Natural killer cell (primary cell): ENCODE results near the gene ABCA4. TPM values are rescaled to one million over a fixed set of nuclear protein-coding genes. Genes with fewer than 3 reads are reported as not detected.

Experiments
- ATAC-seq, 3 donors: fragments of 150-1000 bp in 2 of 3; fragments of 200-7000 bp in 1 of 3; cut with Tn5 transposase; 1 replicate in 1 of 3; 2 replicates in 2 of 3; pipeline ENCODE4 v1.10.0; 2021; ENCODE audit warnings: mild to moderate bottlenecking in 2 of 3, moderate library complexity in 2 of 3
- DNase-seq, 2 donors: peaks; one replicate each; pipeline versions ENCODE4 v3.0.0 to v3.0.0-alpha.2; 2013 to 2021; ENCODE audit warnings: mixed read lengths in 1 of 2
- H3K27ac ChIP-seq: one replicate; pipeline ENCODE4 v1.5.1; 2013; ENCODE audit warnings: mild to moderate bottlenecking, low read length
- H3K27me3 ChIP-seq: one replicate; pipeline ENCODE4 v1.6.1; 2013; ENCODE audit warnings: low read length; ENCODE audit not compliant: control insufficient read depth, insufficient read depth
- H3K36me3 ChIP-seq: one replicate; pipeline ENCODE4 v1.6.1; 2013; ENCODE audit warnings: low read length; ENCODE audit not compliant: control insufficient read depth, insufficient read depth
- H3K4me1 ChIP-seq: one replicate; pipeline ENCODE4 v1.6.1; 2013; ENCODE audit warnings: low read length; ENCODE audit not compliant: control insufficient read depth, insufficient read depth
- H3K4me3 ChIP-seq: one replicate; pipeline ENCODE4 v1.5.1; 2013; ENCODE audit warnings: low read length
- H3K9me3 ChIP-seq: one replicate; pipeline ENCODE4 v1.6.1; 2013; ENCODE audit warnings: low read length; ENCODE audit not compliant: control insufficient read depth, insufficient read depth
- H3K27ac Mint-ChIP-seq, 2 donors: one replicate each; pipeline ENCODE4 v1.8.0; 2022; ENCODE audit warnings: mild to moderate bottlenecking in 2 of 2, mixed read lengths in 2 of 2, moderate library complexity in 1 of 2
- H3K27me3 Mint-ChIP-seq, 2 donors: one replicate each; pipeline ENCODE4 v1.8.0; 2022; ENCODE audit warnings: low read depth in 2 of 2, mixed read lengths in 2 of 2
- H3K36me3 Mint-ChIP-seq: one replicate; pipeline ENCODE4 v1.8.0; 2022; ENCODE audit warnings: mixed read lengths
- H3K4me1 Mint-ChIP-seq, 2 donors: one replicate each; pipeline ENCODE4 v1.8.0; 2022; ENCODE audit warnings: mixed read lengths in 2 of 2
- H3K4me3 Mint-ChIP-seq: one replicate; pipeline ENCODE4 v1.8.0; 2022; ENCODE audit warnings: mild to moderate bottlenecking, moderate library complexity, mixed read lengths
- H3K9me3 Mint-ChIP-seq, 2 donors: one replicate each; pipeline ENCODE4 v1.8.0; 2022; ENCODE audit warnings: mixed read lengths in 2 of 2
- CTCF ChIP-seq: fragments of 200-600 bp; IDR thresholded peaks from one replicate; pipeline ENCODE4 v1.8.0; 2022; ENCODE audit warnings: antibody characterized with exemption
- WGBS: methylation state at CpG from one replicate; pipeline ENCODE4 v1.1.7; 2013; ENCODE audit warnings: missing lambda C conversion rate; ENCODE audit not compliant: insufficient coverage; 5-methylcytosine and 5-hydroxymethylcytosine counted together
- intact Hi-C: fragments of 100-400 bp; cut with micrococcal nuclease; formaldehyde crosslinking; loops from one replicate; pipeline ENCODE4 v1.14.2; 2022
- total RNA-seq, 4 donors: library from RNA; stranded (reverse); fragments of 120-200 nt in 1 of 4; gene quantifications; one replicate each; pipeline versions ENCODE4 v1.2.3 to v1.2.4, GENCODE V29; 2013 to 2022

ABCA4 gene
- total RNA-seq, 3 donors from 2014 or later (not counting 1 experiment from before 2014, with no cell fraction given), result 0.48 TPM; not detected in 2

GRCh38 chr1:94104127-94104684, 16.7 kb downstream of the ABCA4 start:
- peaks cover 42 to 52% of the 10 kb centered on the region in 2 donors for H3K27me3 Mint-ChIP-seq
- intact Hi-C loops, result no loop called here
- no peak overlapping the region for H3K4me3 Mint-ChIP-seq
- no peak for ATAC-seq
- H3K9me3 Mint-ChIP-seq, result no peaks in the 10 kb centered on the region
- no peak for DNase-seq
- peaks cover 4% of the 10 kb centered on the region for H3K27me3 ChIP-seq
- H3K4me1 Mint-ChIP-seq, result peaks cover 5 to 7% of the 10 kb centered on the region in 2 donors
- H3K36me3 ChIP-seq, result no peaks in the 10 kb centered on the region
- no peaks in the 10 kb centered on the region for H3K36me3 Mint-ChIP-seq
- 83% methylated on average over 9 of the region's 9 CpGs for WGBS
- no peaks in the 10 kb centered on the region for H3K9me3 ChIP-seq
- no peak overlapping the region for H3K4me3 ChIP-seq
- no peak overlapping the region for H3K27ac ChIP-seq
- H3K27ac Mint-ChIP-seq, result no peak overlapping the region
- peaks cover 6% of the 10 kb centered on the region for H3K4me1 ChIP-seq
- TF ChIP-seq CTCF, result no peak

- H3K4me3 ChIP-seq, result no peak overlapping the region
- no peak overlapping the region for H3K27ac Mint-ChIP-seq
- H3K9me3 Mint-ChIP-seq, result no peaks in the 10 kb centered on the region
- peaks cover 42 to 52% of the 10 kb centered on the region in 2 donors for H3K27me3 Mint-ChIP-seq
- H3K4me1 ChIP-seq, result peaks cover 6% of the 10 kb centered on the region
- ATAC-seq (no peak), DNase-seq (no peak)
- H3K27me3 ChIP-seq, result peaks cover 4% of the 10 kb centered on the region
- WGBS, result 92% methylated on average over 4 of the region's 4 CpGs
- TF ChIP-seq CTCF, result no peak
- intact Hi-C loops, result no loop called here
- no peak overlapping the region for H3K4me3 Mint-ChIP-seq
- H3K4me1 Mint-ChIP-seq, result peaks cover 5 to 7% of the 10 kb centered on the region in 2 donors
- H3K36me3 ChIP-seq, result no peaks in the 10 kb centered on the region
- no peaks in the 10 kb centered on the region for H3K36me3 Mint-ChIP-seq
- H3K9me3 ChIP-seq, result no peaks in the 10 kb centered on the region
- no peak overlapping the region for H3K27ac ChIP-seq
Measured at GRCh38 chr1:94103608-94104007, 17.3 kb downstream of the ABCA4 start.

- 60% methylated on average over 15 of the region's 15 CpGs for WGBS
Measured at GRCh38 chr1:94101613-94102525, 19.1 kb downstream of the ABCA4 start.

More at GRCh38 chr1:94101613-94102525, 19.1 kb downstream of the ABCA4 start:
- peaks cover 5 to 7% of the 10 kb centered on the region in 2 donors for H3K4me1 Mint-ChIP-seq
- Histone ChIP-seq H3K27me3 (peaks cover 3% of the 10 kb centered on the region), H3K9me3 (no peaks in the 10 kb centered on the region), H3K36me3 (no peaks in the 10 kb centered on the region), H3K4me1 (peaks cover 6% of the 10 kb centered on the region), H3K27ac (no peak overlapping the region), H3K4me3 (no peak overlapping the region)
- no peaks in the 10 kb centered on the region for H3K36me3 Mint-ChIP-seq
- ATAC-seq (no peak), DNase-seq (no peak)
- peaks cover 27 to 36% of the 10 kb centered on the region in 2 donors for H3K27me3 Mint-ChIP-seq
- no peak for TF ChIP-seq CTCF
- intact Hi-C loops, result no loop called here
- no peak overlapping the region for H3K4me3 Mint-ChIP-seq
- H3K27ac Mint-ChIP-seq, result no peak overlapping the region
- H3K9me3 Mint-ChIP-seq, result no peaks in the 10 kb centered on the region
